Measurements from ENCODE around the gene NBL1.

NBL1 gene

GRCh38 chr1:19658186-19658585, 14.1 kb downstream of the NBL1 start:
- H3K4me3 ChIP-seq (ENCODE audit: low read length): no peak overlapping the region
- DNase-seq (ENCODE audit: low read depth): no peak
- no peak for TF ChIP-seq CTCF (conservative IDR thresholded peaks at IDR 0.05; ENCODE audit: low read depth, low read length)

- peak; percentile 69 for TF ChIP-seq CTCF (conservative IDR thresholded peaks at IDR 0.05; ENCODE audit: low read depth, low read length)
- no peak for DNase-seq (ENCODE audit: low read depth)
- no peak overlapping the region for H3K4me3 ChIP-seq (ENCODE audit: low read length)
Observed at GRCh38 chr1:19661721-19662228, 17.7 kb downstream of the NBL1 start.

- H3K4me3 ChIP-seq (ENCODE audit: low read length): no peak overlapping the region
- no peak for TF ChIP-seq CTCF (conservative IDR thresholded peaks at IDR 0.05; ENCODE audit: low read depth, low read length)
- DNase-seq (ENCODE audit: low read depth): no peak
Observed at GRCh38 chr1:19662313-19662712, 18.2 kb downstream of the NBL1 start.

- TF ChIP-seq CTCF (conservative IDR thresholded peaks at IDR 0.05; ENCODE audit: low read depth, low read length): no peak
- H3K4me3 ChIP-seq (ENCODE audit: low read length): peak within 1 kb of the TSS; percentile 12
- DNase-seq (ENCODE audit: low read depth): no peak
Observed at GRCh38 chr1:19664453-19665185, 20.5 kb downstream of the NBL1 start, which contains the start of gene HTR6. Gene HTR6 (plus strand): TSS chr1:19664875. CDS start chr1:19665754, 879 bp downstream.

GRCh38 chr1:19665186-19665495, 21.0 kb downstream of the NBL1 start:
- no peak for TF ChIP-seq CTCF (conservative IDR thresholded peaks at IDR 0.05; ENCODE audit: low read depth, low read length)
- no peak overlapping the region for H3K4me3 ChIP-seq (ENCODE audit: low read length)
- DNase-seq (ENCODE audit: low read depth): no peak

GRCh38 chr1:19665496-19666465, 21.7 kb downstream of the NBL1 start:
- H3K4me3 ChIP-seq (ENCODE audit: low read length): no peak overlapping the region
- peak; percentile 2 for TF ChIP-seq CTCF (conservative IDR thresholded peaks at IDR 0.05; ENCODE audit: low read depth, low read length)
- DNase-seq (ENCODE audit: low read depth): no peak
